GM10266 (cell line): ENCODE measurements around the gene CDH4.

Experiments used
- DNase-seq: peaks from one replicate; pipeline ENCODE4 v3.0.0; 2012; ENCODE audit errors: extremely low spot score
- CTCF ChIP-seq: IDR thresholded peaks from 2 replicates; pipeline ENCODE4 v1.5.1; 2012; ENCODE audit warnings: mild to moderate bottlenecking, low read depth; ENCODE audit not compliant: control insufficient read depth, insufficient read depth; ENCODE audit errors: missing control alignments

The CDH4 gene

GRCh38 chr20:61253264-61253639, 1.2 kb downstream of the CDH4 start:
- DNase-seq = no peak
- TF ChIP-seq CTCF = no peak

- TF ChIP-seq CTCF = no peak
- DNase-seq = no peak
These were observed 1.8 kb downstream of the CDH4 start for GRCh38 chr20:61253640-61254511.

- no peak for TF ChIP-seq CTCF
- no peak for DNase-seq
These were observed 3.0 kb downstream of the CDH4 start for GRCh38 chr20:61254881-61255626.

GRCh38 chr20:61256365-61256764, 4.3 kb downstream of the CDH4 start:
- no peak for TF ChIP-seq CTCF
- no peak for DNase-seq

- TF ChIP-seq CTCF = no peak
- DNase-seq = no peak
These were observed 4.8 kb downstream of the CDH4 start for GRCh38 chr20:61256824-61257223.

GRCh38 chr20:61257611-61258010, 5.5 kb downstream of the CDH4 start:
- TF ChIP-seq CTCF = no peak
- no peak for DNase-seq

- TF ChIP-seq CTCF = no peak
- DNase-seq = no peak
These were observed 7.7 kb downstream of the CDH4 start for GRCh38 chr20:61259741-61260140.
